ENCODE results near the gene ZNHIT6.
A peak's percentile ranks its signal among the peaks of the same experiment; 100 is the strongest.

Gene ZNHIT6

DNA sequence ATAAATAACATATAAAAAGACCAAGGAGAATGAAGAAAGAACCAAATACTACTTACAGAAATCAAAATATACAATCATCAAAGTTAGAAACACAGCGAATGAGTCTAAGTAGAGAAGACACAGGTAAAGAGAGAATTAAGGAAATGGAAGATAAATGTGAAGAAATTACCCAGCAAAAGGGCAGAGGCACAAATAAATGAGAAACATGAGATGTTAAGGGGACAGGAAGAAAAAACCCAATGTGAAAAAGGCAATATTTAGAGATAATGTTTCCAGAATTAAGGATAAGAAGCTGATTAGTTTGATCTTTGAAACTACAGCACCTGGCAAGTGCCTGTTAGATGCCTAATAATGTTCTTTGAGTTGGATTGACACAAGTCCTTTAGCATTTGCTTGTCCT is 86.8 kb downstream of the ZNHIT6 start:
- DNase-seq (ENCODE audit: low spot score), result no peak

DNA sequence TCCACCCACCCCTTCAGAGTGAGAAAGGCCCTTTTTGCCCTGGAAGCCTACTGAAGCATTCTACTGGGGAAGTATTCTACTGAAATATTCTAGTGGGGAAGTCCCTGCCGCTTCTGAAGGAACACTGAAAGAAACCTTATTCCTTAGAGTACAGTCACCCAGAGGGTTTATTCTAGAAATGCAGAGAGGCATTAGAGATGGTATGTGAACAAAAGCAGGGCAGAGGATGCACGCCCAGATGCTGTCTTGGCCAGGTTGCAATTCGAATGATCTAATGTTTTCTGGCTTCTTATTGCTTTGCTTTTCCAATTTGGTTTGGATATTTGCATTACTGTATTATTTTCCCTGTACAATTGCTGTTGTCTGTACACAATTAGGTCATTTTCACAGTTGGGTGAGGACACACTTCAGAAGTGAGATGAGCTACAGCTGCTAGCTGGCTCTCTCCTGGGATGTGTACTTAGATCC is 90.6 kb downstream of the ZNHIT6 start:
- peak; percentile 70 for DNase-seq (ENCODE audit: low spot score)

DNA sequence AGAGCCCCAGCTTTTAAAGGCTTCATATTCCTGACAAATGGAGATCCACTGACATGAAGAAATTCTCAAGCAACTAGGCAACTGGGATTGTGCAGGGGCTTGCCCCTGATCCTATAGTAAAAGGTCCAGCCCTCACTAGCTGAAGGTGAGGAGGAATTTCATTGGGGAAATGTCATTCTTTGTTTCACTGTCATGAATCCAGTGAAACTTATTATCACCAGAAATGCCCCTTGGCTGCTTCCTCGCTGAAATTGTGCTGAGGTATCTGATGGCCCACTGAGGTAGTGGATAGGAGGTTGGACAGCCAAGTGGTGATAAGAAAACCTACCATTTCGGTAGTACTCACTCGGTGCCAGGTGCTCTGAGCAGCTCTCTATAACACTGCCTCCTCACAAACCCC is 91.5 kb downstream of the ZNHIT6 start:
- DNase-seq (ENCODE audit: low spot score), result no peak

DNA sequence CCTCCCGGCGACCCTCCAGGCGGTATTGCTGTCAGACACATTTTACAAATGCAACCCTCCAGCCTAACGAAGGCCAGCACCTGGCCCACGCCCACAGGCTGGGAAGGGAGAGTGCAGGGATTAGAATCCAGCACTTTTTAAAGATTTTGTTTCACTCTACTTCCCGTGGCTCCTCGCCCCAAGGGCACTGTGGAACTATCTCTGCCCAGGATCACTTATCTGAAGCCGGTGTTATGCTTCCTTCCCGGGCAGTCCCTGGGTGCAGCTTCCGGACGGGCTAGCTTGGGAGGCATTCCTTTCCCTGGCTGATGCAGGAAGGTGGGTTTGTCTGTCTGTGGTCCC is 91.9 kb downstream of the ZNHIT6 start:
- DNase-seq (ENCODE audit: low spot score), result no peak

DNA sequence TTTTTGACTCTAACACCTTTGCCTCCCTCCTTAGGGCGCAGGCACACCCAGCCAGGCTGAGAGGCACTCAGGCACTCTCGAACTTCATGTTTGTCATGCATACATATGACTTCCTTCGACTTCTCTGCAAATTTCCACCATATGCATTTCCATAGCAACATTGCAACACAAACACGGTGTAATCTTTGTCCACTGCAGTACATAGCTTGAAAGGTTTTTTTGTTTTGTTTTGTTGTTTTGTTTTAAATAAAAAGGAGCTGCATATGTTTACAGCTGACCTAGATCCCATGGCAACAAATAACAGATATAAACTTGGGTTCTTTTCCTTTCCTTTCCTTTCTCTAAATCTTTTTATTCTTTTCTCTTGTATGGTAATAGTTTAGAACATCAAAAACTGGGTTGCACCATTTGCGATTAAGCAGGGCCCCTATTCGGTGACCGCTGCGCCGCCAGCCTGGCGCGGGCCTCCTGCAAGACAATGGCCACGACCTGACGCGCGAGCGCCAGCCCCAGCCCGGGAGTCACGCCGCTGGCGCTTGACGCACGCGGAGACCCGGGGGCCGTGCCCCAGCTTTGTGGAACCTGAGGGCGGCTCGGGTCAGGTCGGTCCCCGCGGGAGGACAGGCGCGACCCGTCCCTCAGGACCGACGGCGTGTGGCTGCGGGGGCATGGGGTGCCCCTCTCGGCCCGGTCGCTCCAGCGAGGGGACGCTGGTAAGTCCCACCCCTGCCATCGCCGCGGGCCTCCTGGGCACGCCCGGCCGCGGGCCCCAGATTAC is 92.5 kb downstream of the ZNHIT6 start:
- no peak for DNase-seq (ENCODE audit: low spot score)

DNA sequence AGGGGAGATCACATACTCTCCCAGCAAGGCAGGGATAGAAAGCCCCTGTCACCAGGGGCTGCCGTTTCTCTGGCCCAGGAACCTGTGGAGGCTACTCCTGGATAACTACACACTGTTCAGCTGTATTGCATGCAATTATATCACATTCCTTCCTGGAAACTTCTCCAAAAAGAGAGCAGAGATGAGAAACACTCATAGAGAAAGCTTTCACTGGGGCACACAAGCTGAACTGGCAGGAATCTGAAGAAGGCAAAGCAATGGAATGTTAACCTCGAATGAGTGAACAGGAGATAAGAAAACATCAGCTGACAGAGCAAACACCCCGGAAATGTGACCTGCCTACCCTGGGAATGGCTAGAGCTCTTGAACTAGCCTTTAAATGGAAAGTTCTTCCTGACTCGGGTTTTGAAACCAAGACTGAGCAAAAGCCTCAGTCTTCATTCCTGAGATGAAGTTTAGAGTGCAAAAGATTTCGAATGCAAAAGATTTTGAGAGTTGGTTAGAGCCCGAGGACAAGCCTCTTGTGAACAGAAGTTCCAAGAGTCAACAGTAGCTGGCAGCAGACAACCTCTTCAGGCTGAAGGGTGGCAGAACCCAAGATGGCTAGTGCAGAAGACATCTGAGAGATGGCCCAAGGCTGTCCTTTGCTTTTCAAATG is 95.4 kb downstream of the ZNHIT6 start:
- peak; percentile 68 for DNase-seq (ENCODE audit: low spot score)

DNA sequence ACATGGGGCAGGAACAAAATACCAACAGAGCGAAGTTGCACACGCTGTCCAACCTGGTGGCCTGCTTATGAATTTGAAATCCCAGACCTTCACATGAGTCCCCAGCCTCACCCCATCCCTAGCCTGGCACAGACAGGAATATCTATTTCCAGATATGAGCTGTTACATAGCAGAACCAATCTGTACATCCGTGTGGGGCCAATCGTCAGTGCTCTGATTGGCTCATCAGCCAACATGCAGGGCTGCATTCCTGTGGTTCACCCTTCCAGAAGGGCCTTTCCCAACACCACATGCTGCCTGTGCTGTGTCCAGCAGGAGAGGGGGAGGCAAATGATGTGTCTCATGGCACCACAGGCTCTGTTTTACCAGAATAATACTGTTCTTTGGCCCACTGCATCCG is 96.4 kb downstream of the ZNHIT6 start:
- peak; percentile 90 for DNase-seq (ENCODE audit: low spot score)

DNA sequence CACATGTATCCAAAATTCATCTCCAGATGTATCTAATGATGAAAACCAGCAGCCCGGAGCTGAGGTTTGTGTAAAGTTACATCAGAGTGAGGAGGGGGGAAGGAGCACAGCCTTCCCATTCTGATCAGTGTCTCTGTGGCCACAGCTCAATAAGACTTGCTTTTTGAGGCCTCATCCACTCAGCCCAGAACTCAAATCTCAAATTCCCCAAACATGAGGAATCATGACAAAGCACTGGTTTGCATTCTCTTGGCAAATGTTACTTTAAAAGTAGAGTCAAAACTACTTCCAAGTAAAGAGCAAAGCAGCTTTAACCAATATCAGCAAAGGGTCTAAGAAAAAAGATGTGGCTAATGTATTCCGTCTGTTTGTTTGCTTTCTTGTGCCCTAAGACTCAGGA is 96.8 kb downstream of the ZNHIT6 start:
- DNase-seq (ENCODE audit: low spot score), result peak; percentile 71

DNA sequence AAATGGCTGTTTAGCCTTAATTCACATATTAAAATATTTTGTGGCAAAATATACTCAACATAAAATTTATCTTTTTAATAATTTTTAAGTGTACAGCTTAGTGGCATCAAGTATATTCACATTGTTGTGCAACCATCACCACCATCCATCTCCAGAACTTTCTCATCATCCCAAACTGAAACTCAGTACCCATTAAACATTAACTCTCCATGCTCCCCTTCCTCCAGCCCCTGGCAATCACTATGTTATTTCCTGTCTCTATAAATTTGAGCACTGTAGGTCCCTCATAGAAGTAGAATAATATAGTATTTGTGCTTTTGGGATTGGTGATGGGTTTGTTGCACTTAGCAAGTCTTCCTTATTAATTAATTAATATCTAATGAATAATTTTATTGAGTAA is 98.3 kb downstream of the ZNHIT6 start:
- DNase-seq (ENCODE audit: low spot score), result no peak

DNA sequence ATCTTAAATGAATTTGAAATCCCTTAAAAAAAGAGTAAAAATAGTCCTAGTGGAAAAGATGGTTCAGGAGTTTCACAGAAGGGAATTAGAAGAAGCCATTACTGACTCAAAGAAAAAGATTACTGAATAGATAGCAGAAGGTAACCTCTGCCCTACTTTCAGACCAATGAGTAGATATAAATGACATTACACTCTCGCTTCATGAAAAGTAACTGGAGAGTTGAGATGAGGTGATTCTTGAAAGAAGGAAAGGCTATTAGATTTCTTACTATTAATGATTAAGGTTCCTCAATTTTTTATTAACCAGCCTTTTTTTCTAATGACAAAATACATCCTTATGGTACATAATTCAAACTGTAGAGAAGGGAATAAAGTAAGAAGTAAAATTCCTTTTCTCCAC is 99.4 kb downstream of the ZNHIT6 start:
- DNase-seq (ENCODE audit: low spot score), result no peak

DNA sequence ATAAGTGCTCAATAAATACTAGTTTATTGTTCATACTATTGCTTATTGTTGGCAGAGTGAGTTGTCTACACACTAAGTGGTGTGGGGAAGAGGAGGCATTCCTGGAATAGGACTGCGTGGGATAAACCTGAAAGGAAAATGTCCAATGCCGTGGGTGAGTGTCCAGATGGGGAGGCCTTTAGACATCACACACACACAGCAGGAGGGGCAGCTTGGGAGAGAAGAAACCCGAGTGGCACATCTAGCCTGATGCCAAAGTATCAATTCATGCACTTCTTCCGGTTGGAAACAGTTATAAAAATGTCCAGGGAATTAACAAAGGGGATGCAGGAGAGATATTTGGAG is 100.3 kb downstream of the ZNHIT6 start:
- no peak for DNase-seq (ENCODE audit: low spot score)

DNA sequence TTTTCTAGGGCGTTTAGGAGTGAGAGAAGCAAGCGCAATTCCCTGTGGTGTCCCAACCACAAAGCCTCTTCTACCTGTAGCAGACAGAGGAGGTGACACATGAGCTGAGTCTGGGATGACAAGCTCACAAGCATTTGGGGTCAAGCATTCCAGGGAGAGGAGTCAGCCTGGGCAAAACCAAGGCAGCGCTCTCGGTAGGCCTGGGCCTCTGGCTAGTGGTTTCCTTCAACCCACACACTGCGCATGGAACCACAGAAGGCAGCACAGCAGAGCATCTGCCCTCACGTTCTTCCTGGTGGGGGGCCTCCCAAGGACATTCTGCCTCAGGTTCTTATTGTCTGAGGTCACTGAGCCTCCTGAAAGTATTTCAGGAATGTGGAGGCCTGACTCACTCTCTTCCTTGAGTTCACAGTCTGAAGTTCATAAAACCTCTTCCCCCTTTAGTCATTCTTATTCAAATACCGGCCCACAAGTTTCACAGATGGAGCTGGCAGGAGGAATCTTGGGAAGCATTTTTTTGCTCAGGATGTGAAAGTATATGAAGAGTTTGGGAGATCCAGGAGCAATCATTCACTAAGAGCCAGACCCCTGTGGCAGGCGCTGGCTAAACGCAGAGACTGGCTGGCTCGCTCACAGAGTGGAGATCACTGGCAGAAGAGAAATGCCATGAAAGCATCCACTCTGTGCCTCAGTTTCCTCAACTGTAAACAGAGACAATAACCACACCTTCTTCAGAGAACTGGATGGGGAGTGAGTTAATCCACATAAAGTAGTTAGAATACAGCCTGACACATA is 100.9 kb downstream of the ZNHIT6 start:
- peak; percentile 95 for DNase-seq (ENCODE audit: low spot score)

DNA sequence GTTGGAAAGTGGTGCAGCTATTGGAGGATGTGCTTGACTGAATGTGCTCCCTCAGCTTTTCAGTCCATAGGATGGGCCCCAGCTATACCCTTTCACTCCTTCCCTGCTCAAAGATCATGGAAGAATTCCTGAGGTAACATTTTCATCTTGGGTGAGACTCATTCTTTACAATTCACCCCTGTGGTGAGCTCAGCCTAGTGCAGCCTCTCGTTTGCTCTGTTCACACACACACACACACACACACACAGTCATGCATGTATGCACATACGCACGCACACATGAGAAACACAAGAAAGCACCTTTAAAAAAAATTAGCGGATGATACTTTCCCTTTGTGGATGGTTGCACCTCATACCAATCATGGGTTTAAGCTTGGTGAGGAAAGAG is 101.8 kb downstream of the ZNHIT6 start:
- DNase-seq (ENCODE audit: low spot score), result no peak

DNA sequence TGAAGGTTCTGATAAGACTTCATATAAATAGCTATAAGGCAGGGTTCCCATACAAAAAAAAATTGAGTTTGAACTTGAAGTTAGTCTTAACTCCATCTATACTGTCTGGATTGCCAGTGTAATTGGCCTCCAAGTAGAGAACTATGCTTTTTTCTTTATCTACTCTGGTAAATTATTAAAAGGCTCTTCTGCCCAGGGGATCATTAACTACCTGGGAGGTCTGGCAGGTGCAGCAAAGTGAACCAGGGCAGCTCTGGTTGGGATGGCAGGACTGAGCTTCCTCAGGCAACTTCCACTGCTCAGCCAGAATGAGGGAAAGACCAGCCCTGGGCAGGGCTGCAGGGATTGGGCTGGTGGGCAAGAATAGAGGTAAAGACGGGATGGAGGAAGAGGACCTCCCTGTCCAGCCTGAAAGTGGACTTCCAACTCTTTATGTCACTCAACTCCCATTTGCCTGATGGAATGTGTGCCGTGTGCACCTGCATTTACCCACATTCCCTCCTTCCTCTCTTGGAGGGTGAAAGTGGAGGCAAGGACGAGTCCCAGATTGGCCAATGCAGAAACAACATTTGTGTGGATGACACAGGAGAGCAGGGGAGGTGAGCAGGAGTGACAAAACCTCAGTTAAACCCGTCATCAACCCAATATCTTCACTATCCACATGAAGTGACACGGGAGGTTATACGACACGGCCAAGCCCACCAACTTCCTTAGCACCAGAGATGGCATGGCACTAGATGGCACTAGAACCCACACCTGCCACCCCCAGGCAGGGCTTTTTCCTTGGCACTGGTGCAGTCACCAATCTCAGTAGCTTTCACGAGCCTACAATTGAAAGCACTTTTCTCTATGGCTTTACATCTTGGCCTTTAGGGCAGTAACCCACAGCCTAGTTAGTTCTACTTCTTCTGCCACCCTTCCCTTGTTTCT is 102.5 kb downstream of the ZNHIT6 start:
- no peak for DNase-seq (ENCODE audit: low spot score)

DNA sequence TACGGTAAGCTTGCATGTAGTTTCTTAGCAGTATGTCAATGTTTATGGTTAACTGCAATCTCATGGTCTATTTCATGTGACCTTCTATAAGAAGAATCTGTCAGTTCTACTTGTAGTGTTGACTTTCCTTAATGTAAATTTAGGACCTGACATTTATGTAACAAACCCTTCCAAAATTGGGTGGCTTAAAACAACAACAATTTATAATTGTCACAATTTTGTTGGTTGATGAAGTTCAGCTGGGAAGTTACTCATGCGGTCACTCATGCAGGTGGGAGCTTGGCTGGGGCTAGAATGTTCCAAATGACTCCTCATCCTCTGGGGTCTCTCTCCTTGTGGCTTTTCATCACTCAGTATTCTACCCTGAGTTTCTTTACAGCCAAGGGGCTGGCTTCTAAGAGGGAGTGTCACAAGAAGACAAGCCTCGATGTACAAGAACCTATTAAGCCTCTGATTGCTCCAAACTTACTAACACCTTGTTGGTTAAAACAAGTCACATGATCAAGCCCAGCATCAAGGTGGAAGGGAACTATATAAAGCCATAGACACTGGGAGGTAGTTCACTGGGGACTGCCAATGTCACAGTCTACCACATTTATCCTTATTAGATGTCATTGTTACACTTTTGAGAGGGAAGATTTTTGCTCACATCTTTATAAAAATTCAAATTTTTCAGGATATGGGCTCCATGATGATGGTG is 103.8 kb downstream of the ZNHIT6 start:
- no peak for DNase-seq (ENCODE audit: low spot score)

DNA sequence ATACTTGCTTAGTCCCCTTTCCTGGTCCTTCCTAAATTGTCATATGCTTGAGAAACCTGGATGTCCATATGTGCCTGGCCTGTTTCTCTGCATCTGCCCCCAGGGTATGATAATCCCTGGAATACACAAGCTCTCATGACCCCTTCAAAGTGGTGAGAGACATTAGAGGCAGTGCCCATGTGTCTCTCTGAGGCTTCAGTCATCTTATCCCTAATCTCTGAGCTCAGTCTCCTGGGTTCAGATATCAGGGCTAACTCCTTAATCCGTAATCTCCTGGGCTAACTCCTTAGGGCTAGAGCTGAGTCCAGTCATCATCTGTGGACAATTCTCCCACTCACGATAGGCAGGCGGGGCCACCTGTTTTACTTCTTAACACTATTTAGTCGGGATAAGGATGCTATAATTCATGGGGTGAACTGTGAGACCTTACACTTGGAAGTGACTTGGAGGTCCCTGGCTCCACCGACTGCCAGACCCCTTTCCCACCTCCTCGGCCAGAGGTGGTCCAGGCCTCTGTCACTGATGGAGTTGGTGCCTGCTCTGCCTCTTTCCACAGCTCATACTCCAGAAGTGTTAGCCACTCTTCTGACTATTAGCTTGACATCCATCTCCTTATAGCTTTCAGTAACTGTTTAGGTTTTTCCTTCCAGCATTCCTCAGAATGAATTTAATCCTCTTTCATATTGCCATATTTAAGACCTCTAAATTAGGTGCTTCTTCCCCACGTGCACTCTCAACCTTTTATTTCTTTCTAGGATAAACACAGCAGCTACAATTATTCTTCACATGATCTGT is 105.0 kb downstream of the ZNHIT6 start:
- no peak for DNase-seq (ENCODE audit: low spot score)

DNA sequence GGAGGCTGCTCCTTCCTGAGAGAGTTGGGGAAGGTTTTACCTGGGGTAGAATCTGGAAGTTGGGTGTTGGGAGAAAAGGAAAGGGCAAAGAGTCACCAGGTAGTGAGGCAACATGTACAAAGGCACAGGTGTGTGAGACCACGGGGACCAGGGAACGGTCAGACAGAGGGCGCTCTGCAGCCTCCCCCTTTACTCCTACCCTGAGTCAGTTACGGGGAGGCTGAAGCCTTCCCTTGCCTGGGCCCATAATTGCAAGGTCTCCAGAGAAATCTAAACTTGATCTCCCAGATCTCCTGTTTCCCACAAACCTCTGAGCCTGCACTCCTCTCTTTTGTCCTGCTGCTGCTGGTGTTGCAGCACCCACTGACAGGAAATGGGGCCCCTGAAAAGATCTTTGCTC is 105.7 kb downstream of the ZNHIT6 start:
- DNase-seq (ENCODE audit: low spot score), result no peak

DNA sequence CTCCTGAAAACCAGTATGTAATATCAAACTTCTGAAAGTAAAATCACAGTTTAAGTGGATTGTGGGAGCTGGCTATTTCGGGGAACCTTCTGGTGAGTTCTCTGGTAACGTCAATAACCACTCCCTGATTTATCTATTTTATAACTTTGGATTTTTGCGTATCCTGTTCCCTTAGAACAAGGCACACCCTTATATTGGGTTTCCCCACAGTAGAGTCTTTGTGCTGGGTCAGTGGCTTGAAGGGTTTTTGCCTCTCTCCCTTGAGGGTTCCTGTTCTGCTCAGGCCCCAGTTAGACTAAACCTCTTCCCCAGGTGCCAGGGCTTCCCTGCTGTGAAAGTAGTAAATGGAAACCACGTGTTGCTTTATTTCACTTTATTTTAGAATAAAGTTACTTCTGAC is 106.3 kb downstream of the ZNHIT6 start:
- DNase-seq (ENCODE audit: low spot score), result no peak

DNA sequence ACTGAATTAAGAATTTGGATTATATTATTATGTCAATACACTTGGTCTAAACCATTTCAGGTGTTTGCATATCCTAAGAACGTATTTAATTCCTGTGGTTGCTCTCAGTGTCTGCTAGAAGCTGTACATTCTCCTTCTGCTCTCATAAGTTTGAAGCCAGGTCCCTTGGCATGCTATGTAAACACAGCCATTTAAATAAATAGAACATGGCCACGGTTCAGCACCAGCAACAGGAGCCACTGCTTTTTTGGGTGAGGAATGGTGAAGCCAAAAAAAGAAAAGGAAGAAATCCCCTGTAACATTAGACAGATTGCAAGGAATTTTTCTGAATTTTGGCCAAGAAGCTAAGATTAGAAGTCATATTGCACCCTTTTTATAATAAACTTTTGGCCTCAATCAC is 108.6 kb downstream of the ZNHIT6 start:
- no peak for DNase-seq (ENCODE audit: low spot score)

All from AG20443 (cell line).